ENCODE measurements around the gene TRMT2A. TPM values are rescaled to one million over a fixed set of nuclear protein-coding genes. Genes with fewer than 3 reads are reported as not detected.

The TRMT2A gene
- polyA plus RNA-seq, 1 of the 3 experiments (the other 2 are of a cell fraction) = 54.6 TPM

- 100% methylated on average over 6 of the region's 19 CpGs for WGBS (ENCODE audit: low lambda C conversion rate)
- Histone ChIP-seq H3K9me2 (no peaks in the 10 kb centered on the region), H3K9ac (no peak overlapping the region), H3K79me2 (ENCODE audit: insufficient read depth) (peaks cover 9% of the 10 kb centered on the region; the same call in 1 of the 2 replicates), H3K4me3 (ENCODE audit: low read depth in 2 of 2, low read length in 1 of 2) (no peak overlapping the region), H3K36me3 (replicated peaks in 1 of 2; ENCODE audit: control insufficient read depth in 1 of 2, insufficient read depth in 2 of 2, low read length in 1 of 2) (peaks cover 0 to 15% of the 10 kb centered on the region in 2 experiments), H3K4me2 (no peak overlapping the region), H3K4me1 (ENCODE audit: control insufficient read depth in 1 of 2, insufficient read depth in 2 of 2, low read depth in 1 of 2, low read length in 1 of 2) (peaks cover 0 to 19% of the 10 kb centered on the region in 2 experiments; a peak in 1 of 4 replicates), H3K9me3 (no peaks in the 10 kb centered on the region), H3F3A (replicated peaks; ENCODE audit: insufficient read depth) (no peaks in the 10 kb centered on the region), H4K20me1 (ENCODE audit: insufficient read depth) (peaks cover 11% of the 10 kb centered on the region), H2AFZ (ENCODE audit: low read depth) (no peak overlapping the region), H3K27ac (ENCODE audit: low read depth in 2 of 2, low read length in 1 of 2) (no peak overlapping the region), H3K27me3 (ENCODE audit: insufficient read depth) (no peaks in the 10 kb centered on the region)
- CTCF ChIA-PET = interaction anchor here (1.1 kb wide), 1 partner anchor 10 kb away, joined by 7 read pairs; no protein-coding TSS in a partner anchor
- POLR2A ChIA-PET = no interaction called here
- TF ChIP-seq USF2 (IDR thresholded peaks at IDR 0.05; ENCODE audit: borderline replicate concordance, low read depth, low read length) (no peak), GATA2 (CRISPR knock-in tag; IDR thresholded peaks at IDR 0.05) (no peak), NRF1 (IDR thresholded peaks at IDR 0.05; ENCODE audit: low read depth, low read length) (no peak), RCOR1 (IDR thresholded peaks at IDR 0.05; ENCODE audit: low read length) (no peak), TEAD4 (IDR thresholded peaks at IDR 0.05; ENCODE audit: borderline replicate concordance, insufficient read depth) (no peak), MXI1 (IDR thresholded peaks at IDR 0.05; ENCODE audit: low read depth, low read length) (no peak), EZH2phosphoT487 (IDR thresholded peaks at IDR 0.05; ENCODE audit: borderline replicate concordance, low read depth) (no peak), MEF2A (IDR thresholded peaks at IDR 0.05; ENCODE audit: borderline replicate concordance, low read depth) (no peak), RXRA (IDR thresholded peaks at IDR 0.05; ENCODE audit: borderline replicate concordance, low read depth) (no peak), SIN3A (IDR thresholded peaks at IDR 0.05; ENCODE audit: borderline replicate concordance, low read depth, low read length) (no peak), TCF12 (IDR thresholded peaks at IDR 0.05) (no peak), TAF1 (IDR thresholded peaks at IDR 0.05; ENCODE audit: borderline replicate concordance, low read depth, low read length) (no peak), CHD2 (IDR thresholded peaks at IDR 0.05; ENCODE audit: low read length, partially characterized antibody) (no peak), RAD21 (IDR thresholded peaks at IDR 0.05; ENCODE audit: low read length) (no peak), YY1 (IDR thresholded peaks at IDR 0.05; ENCODE audit: low read depth) (no peak)
- TF ChIP-seq, protein P1, sequence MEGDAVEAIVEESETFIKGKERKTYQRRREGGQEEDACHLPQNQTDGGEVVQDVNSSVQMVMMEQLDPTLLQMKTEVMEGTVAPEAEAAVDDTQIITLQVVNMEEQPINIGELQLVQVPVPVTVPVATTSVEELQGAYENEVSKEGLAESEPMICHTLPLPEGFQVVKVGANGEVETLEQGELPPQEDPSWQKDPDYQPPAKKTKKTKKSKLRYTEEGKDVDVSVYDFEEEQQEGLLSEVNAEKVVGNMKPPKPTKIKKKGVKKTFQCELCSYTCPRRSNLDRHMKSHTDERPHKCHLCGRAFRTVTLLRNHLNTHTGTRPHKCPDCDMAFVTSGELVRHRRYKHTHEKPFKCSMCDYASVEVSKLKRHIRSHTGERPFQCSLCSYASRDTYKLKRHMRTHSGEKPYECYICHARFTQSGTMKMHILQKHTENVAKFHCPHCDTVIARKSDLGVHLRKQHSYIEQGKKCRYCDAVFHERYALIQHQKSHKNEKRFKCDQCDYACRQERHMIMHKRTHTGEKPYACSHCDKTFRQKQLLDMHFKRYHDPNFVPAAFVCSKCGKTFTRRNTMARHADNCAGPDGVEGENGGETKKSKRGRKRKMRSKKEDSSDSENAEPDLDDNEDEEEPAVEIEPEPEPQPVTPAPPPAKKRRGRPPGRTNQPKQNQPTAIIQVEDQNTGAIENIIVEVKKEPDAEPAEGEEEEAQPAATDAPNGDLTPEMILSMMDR (IDR thresholded peaks at IDR 0.05) = no peak
- TF ChIP-seq, protein P2, sequence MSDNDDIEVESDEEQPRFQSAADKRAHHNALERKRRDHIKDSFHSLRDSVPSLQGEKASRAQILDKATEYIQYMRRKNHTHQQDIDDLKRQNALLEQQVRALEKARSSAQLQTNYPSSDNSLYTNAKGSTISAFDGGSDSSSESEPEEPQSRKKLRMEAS (IDR thresholded peaks at IDR 0.05; ENCODE audit: low read depth) = no peak
- TF ChIP-seq, protein P3, sequence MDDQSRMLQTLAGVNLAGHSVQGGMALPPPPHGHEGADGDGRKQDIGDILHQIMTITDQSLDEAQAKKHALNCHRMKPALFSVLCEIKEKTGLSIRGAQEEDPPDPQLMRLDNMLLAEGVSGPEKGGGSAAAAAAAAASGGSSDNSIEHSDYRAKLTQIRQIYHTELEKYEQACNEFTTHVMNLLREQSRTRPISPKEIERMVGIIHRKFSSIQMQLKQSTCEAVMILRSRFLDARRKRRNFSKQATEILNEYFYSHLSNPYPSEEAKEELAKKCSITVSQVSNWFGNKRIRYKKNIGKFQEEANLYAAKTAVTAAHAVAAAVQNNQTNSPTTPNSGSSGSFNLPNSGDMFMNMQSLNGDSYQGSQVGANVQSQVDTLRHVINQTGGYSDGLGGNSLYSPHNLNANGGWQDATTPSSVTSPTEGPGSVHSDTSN (IDR thresholded peaks at IDR 0.05) = no peak
- TF ChIP-seq, protein P4, sequence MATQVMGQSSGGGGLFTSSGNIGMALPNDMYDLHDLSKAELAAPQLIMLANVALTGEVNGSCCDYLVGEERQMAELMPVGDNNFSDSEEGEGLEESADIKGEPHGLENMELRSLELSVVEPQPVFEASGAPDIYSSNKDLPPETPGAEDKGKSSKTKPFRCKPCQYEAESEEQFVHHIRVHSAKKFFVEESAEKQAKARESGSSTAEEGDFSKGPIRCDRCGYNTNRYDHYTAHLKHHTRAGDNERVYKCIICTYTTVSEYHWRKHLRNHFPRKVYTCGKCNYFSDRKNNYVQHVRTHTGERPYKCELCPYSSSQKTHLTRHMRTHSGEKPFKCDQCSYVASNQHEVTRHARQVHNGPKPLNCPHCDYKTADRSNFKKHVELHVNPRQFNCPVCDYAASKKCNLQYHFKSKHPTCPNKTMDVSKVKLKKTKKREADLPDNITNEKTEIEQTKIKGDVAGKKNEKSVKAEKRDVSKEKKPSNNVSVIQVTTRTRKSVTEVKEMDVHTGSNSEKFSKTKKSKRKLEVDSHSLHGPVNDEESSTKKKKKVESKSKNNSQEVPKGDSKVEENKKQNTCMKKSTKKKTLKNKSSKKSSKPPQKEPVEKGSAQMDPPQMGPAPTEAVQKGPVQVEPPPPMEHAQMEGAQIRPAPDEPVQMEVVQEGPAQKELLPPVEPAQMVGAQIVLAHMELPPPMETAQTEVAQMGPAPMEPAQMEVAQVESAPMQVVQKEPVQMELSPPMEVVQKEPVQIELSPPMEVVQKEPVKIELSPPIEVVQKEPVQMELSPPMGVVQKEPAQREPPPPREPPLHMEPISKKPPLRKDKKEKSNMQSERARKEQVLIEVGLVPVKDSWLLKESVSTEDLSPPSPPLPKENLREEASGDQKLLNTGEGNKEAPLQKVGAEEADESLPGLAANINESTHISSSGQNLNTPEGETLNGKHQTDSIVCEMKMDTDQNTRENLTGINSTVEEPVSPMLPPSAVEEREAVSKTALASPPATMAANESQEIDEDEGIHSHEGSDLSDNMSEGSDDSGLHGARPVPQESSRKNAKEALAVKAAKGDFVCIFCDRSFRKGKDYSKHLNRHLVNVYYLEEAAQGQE (IDR thresholded peaks at IDR 0.05; ENCODE audit: low read depth, low read length) = no peak
- TF ChIP-seq, protein P5, sequence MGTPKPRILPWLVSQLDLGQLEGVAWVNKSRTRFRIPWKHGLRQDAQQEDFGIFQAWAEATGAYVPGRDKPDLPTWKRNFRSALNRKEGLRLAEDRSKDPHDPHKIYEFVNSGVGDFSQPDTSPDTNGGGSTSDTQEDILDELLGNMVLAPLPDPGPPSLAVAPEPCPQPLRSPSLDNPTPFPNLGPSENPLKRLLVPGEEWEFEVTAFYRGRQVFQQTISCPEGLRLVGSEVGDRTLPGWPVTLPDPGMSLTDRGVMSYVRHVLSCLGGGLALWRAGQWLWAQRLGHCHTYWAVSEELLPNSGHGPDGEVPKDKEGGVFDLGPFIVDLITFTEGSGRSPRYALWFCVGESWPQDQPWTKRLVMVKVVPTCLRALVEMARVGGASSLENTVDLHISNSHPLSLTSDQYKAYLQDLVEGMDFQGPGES (IDR thresholded peaks at IDR 0.05; ENCODE audit: low read depth, low read length) = no peak
- no peak for DNase-seq
Measured at GRCh38 chr22:20143883-20144665, 27.0 kb upstream of the TRMT2A start.

Data from SK-N-SH (cell line).